NCI-H128 (cell line): ENCODE results near the gene CPA4.
"Not testable (repeated sequence)": the region's sequence is repeated elsewhere in the genome, so short reads cannot be mapped to it uniquely, and the experiment has no call there.

Experiments
- DNase-seq: peaks from one replicate; lab custom pipeline; 2025; ENCODE audit not compliant: unreplicated experiment; lab: John Stamatoyannopoulos, UW

Gene CPA4

DNA sequence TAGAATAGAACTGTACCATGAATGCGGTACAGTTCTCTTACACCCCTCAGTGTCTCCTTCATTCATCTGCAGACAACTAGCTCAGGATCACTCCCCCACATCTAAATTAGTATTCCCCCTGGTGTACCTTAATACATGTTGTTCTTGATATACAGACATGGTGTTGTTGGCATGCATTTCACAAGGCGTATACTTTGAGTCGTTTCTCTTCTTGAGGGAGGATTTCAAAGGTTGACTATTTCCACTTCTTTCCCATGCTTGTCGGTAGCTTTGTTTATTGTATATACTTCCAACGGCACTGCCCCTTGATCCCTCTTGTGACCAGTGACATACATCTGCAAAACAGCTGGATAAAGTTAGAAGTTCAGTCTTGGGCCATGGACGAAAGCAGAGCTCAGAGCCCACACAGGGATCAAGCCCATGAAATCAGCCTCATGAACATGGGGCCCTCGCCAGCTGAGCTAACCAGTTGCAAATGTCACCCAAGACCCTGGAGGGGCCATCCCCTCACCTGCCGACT, 8.6 kb downstream of the CPA4 start:
- no peak for DNase-seq

DNA sequence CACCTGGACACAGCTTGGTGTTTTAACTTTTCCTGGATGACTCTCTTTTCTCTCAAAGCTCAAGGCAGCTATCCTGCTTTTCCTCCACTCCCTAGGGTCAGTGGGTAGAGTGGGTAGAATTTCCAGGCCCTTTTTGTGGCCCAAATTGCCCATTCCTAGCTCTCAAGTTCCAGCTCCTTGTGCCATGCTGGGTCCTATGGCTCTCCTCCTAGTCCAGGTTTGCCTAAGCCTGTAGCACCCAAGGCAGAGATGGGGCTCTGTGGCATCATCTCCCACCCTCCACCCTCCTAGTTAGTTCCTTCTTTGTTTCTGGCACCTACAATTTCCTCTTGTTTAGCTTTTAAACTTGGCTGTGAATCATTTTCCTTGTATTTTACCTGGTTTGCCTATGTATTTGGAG, 9.7 kb downstream of the CPA4 start:
- no peak for DNase-seq

DNA sequence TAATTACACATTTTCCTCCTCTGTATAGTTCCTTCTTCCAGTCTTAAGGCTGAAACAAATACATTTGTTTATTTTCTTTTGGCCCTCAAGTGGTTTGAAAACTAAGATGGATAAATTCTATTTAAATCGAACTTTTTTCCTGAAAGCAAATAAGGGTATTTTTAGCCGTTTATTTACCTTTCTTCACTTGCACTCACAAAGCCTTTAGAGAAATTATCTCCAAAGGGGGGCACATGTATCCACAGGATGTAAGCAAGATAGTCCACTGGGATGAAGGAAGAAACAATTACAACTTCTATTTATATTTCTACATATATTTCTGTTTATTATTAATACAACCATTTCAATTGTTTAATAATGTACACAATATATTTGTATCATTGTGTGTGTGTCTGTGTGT, 10.2 kb downstream of the CPA4 start:
- no peak for DNase-seq

DNA sequence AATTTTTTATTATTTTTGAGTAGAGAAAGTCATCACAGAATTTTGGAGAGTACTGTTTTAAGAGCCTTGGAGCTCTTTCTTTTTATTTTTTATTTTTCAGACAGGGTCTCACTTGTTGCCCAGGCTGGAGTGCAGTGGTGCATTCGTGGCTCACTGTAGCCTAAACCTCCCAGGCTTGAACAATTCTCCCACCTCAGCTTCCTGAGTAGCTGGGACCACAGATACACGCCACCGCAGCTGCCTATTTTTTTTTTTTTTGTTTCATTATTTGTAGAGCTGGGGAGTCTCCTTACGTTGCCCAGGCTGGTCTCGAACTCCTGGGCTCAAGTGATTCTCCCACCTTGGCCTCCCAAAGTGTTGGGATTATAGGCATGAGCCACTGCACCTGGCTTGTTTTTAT, 10.6 kb downstream of the CPA4 start:
- DNase-seq = no peak

DNA sequence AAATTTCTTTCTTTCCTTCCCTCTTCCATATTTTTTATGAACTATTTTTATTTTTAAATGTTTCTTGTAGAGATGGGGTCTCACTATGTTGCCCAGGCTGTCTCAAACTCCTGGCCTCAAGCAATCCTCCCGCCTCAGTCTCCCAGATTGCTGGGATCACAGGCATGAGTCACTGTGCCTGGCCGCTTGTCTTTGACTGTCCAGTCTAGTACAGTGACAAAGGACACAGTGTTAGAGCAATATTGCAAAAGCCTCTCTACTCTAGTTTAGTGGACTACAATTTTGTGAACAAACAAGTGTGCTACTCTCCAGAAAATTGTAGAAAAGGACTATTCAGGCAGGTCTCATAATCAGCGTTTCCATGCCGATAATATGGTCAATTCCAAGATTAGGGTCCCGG, 11.0 kb downstream of the CPA4 start:
- no peak for DNase-seq

DNA sequence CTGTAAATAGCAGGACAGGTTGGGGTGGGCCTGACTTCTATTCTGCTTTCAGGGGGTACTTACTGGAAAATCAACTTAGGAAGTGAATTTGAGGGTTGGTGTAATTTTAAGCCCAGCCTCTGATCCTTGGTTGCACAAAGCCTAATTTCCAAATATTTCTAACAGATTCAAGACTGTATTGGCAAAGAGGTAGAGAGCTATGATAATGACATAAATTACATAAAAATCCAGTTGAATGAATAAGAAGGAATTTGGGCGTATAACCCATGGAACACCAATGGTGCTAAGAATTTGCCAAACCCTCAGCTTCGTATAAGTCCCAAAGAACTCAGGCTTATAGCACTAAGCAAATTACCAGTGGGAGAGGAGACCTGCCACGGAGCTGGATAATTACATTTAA, 11.9 kb downstream of the CPA4 start:
- no peak for DNase-seq

DNA sequence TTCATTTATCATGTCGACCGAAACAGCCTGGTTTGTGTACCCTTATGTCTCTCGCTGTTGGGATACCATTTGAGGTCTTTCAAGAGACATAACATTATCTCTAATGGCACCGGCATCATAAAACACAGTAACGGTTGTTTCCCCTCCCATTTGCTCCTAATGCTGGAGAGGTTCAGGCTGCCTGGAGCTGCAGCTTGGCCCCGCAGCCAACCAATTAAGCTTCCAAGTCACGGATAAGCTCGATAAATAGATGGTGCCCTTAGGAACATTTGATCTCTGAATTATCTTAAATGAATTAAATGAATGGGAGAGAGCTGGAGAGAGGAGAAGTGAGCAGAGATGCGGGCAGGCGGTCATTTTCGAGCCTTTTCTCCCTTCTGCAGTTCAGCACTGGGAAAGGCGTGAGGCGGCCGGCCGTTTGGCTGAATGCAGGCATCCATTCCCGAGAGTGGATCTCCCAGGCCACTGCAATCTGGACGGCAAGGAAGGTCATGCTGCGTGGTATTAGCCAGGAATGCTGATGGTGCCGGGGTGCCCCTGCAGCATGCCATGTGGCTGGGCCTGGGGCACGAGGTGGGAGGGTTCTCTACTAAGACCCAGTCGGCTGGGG, 12.6 kb downstream of the CPA4 start:
- DNase-seq = no peak

DNA sequence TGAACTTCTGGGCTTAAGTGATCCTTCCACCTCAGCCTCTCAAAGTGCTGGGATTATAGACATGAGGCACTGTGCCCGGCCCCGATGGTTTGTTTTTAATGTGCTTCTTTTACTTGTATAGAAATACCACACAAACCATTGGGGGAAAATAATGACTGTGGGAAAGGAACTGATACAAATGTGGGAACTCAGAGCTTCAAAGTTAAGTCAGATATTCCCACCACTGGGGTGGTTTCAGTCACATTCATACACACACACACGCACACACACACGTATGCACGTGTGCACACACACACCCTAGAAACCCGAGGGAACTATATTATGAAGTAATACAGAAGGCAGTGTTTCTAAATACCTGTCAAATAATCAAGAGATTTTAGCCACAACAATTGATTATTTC, 17.0 kb downstream of the CPA4 start:
- no peak for DNase-seq

DNA sequence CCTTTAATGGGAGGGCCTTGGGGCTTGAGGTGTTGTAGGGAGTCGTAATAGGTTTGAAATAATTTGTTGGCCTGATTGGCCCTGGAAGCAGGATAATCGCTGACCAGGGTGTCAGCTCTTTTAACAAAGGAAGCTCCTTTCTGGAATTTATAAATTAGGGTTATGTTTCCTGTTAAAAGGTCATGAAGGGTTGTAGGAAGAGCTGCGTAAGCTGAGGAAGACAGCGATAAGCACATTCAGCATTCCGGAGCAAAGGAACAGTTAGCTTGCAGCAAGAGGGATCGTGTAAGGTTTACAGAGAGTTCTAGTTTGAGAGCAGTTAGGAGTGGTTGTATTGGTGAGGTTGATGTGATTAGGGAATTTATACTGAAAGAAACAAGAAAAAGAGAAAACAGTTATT, 21.3 kb downstream of the CPA4 start:
- no peak for DNase-seq

DNA sequence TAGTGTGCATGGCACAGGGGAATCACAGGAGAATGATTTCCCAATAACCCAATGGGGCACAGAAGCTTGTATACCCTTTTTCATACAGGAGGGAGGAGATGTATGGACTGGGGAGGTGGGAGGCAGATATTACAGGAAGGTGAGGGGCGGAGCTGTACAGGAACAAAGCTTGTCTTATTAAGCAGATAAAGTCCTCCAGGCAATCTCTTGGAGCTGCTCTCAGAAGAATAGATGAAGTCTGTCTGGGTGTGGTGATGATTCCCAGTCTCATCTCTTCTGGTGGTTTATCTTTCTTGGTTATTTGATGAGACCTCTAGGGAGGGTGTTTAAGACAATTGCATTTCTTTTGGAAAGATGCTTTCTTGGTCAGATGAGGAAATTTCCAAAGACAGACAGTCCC, 26.6 kb downstream of the CPA4 start:
- DNase-seq = no peak

DNA sequence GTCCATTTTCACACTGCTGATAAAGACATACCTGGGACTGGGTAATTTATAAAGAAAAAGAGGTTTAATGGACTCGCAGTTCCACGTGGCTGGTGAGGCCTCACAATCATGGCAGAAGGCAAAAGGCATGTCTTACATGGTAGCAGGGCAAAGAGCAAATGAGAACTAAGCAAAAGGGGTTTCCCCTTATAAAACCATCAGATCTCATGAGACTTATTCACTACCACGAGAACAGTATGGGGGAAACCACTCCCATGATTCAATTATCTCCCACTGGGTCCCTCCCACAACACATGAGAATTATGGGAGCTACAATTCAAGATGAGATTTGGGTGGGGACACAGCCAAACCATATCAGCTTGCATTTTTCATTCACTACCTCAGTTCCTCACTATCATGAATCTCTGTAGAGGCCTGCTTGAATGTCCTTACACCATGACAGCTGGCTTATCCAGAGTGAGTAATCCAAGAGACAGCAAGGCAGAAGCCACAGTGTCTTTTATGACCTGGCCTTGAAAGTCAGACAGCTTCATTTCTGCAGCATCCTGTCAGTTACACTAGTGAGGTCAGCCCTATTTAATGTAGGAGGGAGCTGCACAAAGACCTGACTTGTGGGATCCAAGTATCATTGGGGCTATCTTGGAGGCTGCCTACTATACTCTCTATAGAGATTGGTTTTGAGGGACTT, 28.7 kb downstream of the CPA4 start:
- not testable (repeated sequence) for DNase-seq

DNA sequence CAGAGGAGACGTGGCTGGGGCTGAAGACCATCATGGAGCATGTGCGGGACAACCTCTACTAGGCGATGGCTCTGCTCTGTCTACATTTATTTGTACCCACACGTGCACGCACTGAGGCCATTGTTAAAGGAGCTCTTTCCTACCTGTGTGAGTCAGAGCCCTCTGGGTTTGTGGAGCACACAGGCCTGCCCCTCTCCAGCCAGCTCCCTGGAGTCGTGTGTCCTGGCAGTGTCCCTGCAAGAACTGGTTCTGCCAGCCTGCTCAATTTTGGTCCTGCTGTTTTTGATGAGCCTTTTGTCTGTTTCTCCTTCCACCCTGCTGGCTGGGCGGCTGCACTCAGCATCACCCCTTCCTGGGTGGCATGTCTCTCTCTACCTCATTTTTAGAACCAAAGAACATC, 29.7 kb downstream of the CPA4 start:
- no peak for DNase-seq

DNA sequence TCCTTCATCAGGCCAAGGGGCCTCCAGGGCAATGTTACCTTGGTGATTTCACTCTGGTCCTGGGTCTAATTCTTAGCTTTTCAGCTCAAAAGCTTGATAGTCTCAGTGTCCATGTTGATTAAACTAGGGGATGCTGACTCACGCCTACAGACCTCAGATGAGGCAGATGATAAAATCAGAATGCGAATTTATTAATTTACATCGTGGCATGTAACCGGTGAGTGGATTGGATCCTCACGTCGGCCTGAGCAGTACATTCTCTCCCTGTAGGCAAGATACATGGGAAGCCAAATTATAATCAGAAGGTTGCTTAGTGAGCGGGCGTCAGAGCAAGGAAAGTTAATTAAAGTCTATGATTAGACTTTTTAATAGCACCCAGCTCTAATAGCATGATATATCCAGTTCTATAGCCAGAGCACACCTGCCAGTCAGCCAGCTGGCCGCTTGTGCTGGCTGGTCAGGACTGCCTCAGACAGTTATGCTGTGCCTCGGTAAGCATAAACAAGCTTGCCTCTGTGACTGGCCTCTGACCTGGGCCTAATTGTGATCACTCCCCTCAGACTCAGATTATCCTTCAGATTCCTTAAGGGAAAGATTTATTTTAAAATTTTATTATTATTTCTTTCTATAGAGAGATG, 31.5 kb downstream of the CPA4 start:
- no peak for DNase-seq

DNA sequence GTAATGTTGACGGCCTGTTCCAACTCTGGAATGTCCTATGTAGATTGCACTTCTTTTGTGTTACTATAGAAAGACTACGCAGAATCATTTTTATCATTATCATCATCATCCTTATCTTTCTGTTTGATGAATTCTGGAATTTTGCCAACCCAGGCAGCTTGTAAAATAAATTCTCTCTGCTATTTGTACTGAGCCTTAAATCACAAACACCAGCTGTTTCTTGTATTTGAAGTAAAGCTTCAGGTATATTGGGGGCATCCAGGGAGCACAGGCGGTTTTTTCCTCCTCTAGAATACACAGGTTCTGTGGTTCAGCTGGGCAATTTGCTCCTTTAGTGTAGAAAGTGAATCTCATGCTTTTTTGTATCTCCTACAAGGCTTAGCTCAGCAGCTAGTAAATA, 36.7 kb downstream of the CPA4 start:
- no peak for DNase-seq

DNA sequence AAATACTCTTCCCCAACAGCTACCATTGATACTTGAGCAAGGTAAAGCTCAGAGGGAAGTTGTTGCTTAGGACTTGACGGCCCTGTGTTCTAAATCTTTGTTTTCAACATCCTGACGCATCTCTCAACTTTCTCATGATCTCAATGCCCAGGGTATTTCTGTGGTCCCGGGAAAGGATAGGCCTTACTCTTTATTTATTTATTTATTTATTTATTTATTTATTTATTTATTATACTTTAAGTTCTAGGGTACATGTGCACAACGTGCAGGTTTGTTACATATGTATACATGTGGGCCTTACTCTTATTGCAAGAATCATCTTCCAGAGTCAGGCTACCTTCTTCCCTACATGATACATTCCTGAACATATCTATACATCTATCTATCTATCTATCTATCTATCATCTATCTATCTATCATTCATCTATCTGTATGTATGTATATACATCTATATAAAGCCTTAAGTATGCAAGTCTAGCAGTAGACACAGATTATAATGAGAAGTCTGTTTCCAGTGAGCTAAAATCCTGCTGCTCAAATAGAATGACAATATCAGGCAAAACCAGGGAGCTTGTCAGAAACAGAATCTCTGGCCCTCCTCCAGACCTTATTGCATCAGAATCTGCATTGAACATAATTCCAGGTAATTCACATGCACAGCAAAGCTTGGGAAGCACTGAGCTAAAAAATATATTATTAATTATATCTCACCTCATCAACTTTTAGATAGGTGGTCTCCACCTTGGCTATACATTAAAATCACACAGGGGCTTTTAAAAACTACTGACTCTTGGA, 39.5 kb downstream of the CPA4 start:
- no peak for DNase-seq

DNA sequence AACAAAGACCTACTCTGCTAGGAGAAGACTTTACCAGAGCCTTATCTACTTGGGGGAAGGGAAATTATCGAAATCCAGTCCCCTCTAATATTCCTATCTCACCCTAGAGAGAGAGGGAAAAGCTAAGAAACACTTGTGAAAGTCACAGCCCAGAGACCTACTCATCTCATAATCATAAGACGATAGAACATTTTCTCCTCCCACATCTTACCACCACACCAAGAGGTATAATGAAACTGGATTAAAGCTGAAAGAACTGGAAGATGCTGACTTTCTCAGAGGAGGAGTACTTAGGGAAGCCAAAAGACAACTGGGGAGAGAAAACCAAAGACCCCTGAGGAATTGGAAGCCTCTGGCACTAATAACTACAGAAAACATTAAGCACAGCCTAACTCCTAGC, 40.9 kb downstream of the CPA4 start:
- no peak for DNase-seq

DNA sequence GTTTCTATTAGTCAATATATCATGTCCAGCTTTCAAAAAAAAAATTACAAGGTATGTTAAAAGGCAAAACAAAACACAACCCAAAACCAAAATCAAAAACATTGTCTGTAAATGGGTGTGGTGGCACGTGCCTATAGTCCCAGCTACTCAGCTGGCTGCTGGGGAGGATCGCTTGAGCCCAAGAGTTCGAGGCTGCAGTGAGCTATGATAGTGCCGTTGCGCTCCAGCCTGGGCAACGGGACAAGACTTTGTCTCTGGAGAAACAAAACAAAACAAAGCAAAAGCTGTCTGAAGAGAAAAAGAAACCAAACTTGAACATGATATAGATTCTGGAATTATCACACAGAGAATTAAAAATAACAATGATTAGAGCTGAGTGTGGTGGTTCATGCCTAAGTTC, 41.3 kb downstream of the CPA4 start:
- no peak for DNase-seq

DNA sequence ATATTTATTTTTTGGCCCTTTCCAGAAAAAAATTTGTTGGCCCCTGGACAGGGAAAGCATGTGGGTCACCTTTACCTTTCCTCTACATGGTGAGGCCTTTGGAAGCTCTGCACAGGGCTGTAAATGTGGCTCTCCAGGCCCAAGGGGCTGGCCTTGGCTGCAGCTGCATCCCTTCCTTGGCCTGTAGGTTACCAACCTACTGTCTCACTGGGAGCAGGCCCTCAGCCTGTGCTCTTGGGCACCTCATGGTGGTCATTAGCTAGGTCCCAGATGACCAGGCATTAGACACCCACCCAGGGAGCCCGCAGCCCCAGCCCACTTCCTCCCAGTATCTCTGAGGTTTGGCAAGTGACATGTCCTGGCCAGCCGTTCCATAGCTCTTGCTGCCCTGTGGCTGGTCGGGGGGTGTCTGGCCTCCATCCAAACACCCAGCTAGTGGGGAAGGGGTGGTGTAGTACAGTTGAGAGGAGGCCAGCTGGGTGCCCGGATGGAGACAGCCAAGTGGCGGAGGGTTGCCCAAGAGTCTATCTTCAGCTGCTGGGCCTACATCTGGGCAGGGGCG, 44.5 kb downstream of the CPA4 start:
- no peak for DNase-seq

DNA sequence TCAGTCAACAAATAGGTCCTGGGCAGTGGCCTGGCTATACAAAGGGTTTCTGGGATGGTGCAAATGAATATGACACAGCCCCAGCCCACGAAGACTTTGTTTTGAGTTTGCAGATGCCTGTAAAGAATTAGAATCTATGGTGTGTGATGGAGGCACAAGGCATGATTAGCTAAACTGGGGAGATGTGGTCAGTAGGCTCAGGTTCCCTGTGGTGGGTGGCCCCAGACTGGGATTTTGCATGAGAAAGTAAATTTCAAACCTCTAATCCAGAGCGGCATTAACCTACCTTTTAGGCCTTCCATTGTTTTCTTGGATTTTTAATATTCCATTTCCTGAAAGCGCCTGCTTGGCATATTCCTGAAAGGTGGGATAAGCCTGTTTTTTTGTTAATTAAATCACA, 45.3 kb downstream of the CPA4 start:
- no peak for DNase-seq

DNA sequence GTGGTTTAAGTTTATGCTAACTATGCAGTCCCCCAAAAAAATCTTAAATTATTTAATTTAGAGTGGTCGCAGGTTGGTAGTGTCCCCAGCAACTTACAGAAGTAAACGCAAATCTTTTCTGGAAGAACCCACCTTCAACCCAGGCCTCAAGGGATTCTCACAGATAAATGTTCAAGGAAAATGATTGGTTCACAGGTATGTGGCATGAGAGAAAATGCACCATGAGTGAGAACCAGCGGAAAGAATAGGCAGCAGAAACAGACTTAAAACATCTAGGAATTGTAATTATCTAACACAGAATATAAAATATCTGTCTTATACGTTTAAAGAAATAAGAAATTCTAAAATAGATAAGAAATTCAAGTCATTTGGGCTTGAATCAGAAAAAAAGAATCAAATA, 48.9 kb downstream of the CPA4 start:
- no peak for DNase-seq

DNA sequence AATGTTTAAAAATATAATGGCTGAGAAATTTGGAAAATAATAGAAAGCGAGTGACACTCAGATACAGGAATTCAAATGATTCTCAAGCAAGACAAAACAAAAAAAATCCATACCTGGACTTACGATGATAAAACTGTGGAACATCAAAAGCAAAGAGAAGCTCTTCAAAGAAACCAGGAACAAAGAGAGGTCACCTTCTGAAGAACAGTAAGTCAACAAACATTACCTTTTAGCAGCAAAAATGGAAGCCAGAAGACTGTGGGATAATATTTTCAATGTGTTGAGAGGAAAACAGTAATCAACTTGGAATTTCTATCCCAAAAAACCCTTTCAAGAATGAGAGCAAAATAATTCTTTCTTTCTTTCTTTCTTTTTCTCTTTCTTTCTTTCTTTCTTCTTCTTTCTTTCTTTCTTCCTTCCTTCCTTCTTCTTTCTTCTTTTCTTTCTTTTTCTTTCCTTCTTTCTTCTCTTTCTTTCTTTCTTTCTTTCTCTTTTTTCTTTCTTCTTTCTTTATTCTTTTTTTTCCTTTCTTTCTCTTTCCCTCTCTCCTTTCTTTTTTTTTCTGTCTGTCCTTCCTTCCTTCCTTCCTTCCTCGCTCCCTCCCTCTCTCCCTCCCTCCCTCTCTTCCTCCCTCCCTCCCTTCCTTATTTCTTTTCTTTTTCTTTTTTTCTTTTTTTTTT, 49.9 kb downstream of the CPA4 start:
- no peak for DNase-seq
